ENCODE measurements around the gene ZFAND4. TPM values are rescaled to one million over a fixed set of nuclear protein-coding genes. Genes with fewer than 3 reads are reported as not detected.
A peak's percentile ranks its signal among the peaks of the same experiment; 100 is the strongest.
"Not testable (repeated sequence)": the region's sequence is repeated elsewhere in the genome, so short reads cannot be mapped to it uniquely, and the experiment has no call there.

ZFAND4 gene
- total RNA-seq (19.2 TPM), polyA plus RNA-seq (6.7 TPM)

DNA sequence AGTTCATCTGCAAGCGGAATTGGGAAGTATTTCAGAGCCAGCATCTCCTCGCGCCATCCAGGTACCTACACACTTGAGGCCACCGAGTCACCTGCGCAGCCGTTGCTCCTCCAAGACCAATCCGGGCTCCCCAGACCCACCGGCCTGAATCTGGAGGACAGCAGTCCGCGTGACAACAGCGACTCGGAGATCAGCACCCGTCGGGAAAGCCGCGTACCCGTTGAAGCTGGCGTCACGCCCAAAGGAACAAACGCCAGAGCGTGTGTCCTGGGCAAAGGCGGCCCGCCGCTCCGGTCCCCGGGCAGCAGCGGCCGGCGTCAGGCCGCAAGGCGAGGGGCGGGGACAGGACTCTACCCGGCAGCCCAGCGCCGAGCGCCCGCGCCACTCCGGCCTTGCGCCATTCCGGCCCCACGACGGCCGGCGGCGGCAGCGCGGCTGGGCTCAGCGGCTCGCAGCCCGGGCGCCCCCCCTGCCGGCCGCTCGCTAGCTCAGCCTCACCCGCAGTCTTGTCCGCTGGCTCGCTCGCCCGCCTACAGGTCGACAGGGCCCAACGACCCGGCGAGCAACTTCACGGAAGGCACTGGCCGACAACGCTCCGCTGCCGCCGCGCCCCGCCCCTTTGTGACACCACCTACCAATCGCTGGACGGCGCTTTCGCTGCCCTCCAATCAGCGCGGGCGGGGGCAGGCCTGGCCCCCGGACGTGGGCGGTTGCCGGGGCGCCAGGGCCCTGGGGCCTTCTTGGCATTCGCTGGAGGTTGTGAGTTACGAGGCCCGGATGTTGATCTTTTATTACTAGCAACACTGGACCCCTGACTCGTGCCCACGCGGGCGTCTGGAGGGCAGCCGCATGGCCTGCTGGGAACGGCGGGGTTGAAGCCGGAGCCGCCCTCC is at the start of gene ZFAND4:
Gene ZFAND4 (minus strand): TSS at position 592 of the 893 bp plus-strand sequence. CDS start 9,047 bp downstream, outside the sequence.
- Histone ChIP-seq H3K4me3 (ENCODE audit: low read depth, low read length) (peak within 1 kb of the TSS; percentile 50), H3K4me1 (ENCODE audit: insufficient read depth) (no peaks in the 10 kb centered on the region), H3K27ac (ENCODE audit: low read depth) (peak within 1 kb of the TSS; percentile 81), H3K36me3 (ENCODE audit: insufficient read depth) (no peaks in the 10 kb centered on the region)
- under 1% methylated on average over 96 of the region's 96 CpGs for WGBS
- peak; percentile 84 for DNase-seq (ENCODE audit: extremely low spot score)

GRCh38 chr10:45721503-45721902 is 48.9 kb upstream of the ZFAND4 start:
- H3K36me3 ChIP-seq (ENCODE audit: insufficient read depth); H3K4me1 ChIP-seq (ENCODE audit: insufficient read depth); H3K4me3 ChIP-seq (ENCODE audit: low read depth, low read length); H3K27ac ChIP-seq (ENCODE audit: low read depth); DNase-seq (ENCODE audit: extremely low spot score): not testable (repeated sequence)
- WGBS: 55% methylated on average over 9 of the region's 10 CpGs

DNA sequence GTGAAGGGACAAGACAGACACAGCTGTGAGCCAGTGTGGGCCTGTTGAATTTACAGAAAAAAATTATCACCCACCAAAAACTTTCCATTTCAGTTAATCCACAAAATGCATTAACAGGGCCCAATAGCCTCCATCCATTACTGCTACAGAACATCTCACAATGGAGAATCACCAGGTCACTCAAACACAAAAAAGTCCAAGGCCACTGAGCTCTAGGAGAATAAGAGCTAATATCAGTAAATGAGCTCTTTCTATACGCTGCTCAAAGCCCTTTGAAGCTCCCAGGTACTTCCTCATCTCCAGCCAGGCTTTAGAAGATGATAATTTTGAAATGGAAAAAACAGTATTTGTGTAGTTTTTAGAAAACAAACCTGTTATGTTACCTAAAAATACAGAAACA is 45.1 kb upstream of the ZFAND4 start:
- not testable (repeated sequence) for H3K27ac ChIP-seq (ENCODE audit: low read depth); H3K36me3 ChIP-seq (ENCODE audit: insufficient read depth); H3K4me1 ChIP-seq (ENCODE audit: insufficient read depth); H3K4me3 ChIP-seq (ENCODE audit: low read depth, low read length); DNase-seq (ENCODE audit: extremely low spot score)
- WGBS: 46% methylated on average over 1 of the region's 1 CpG

DNA sequence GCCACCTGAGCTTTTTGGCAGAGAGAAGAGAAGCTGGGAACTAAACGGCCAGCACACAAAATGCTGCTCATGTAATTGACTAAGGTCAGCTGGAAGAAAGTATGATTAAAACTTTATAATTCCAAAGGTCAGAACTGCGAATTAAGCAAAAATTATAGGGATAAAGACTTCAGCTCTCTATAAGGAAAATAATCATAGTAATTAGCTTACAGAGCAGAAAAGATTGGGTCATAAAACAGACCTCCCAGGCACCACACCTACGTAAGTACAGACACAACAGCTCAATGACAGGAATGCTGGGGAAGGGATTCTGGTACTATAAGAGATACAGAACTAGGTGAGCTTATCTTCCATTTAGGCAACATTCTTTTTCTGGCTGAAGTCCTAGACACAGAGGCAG is 44.5 kb upstream of the ZFAND4 start:
- 57% methylated on average over 3 of the region's 3 CpGs for WGBS
- H3K4me1 ChIP-seq (ENCODE audit: insufficient read depth); DNase-seq (ENCODE audit: extremely low spot score); H3K4me3 ChIP-seq (ENCODE audit: low read depth, low read length); H3K27ac ChIP-seq (ENCODE audit: low read depth); H3K36me3 ChIP-seq (ENCODE audit: insufficient read depth): not testable (repeated sequence)

DNA sequence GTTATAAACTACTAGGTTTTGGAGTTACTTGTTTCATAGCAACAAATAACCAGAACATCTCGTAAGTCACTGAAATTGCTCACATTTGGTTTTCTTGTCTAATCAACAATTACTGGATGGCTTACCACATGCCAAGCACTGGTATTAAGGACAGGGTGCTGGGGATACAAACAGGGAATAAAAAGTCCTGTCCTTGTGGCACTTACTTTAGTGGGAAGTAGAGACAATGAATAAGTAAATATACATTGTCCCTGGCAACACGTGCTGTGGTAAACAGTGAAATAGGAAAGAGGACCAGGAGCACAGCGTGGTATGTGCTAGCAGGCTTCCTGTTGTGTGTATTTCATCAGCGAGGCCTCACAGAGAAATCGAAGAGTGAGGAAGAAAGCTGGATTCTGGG is 38.7 kb upstream of the ZFAND4 start:
- H3K36me3 ChIP-seq (ENCODE audit: insufficient read depth); H3K27ac ChIP-seq (ENCODE audit: low read depth); H3K4me3 ChIP-seq (ENCODE audit: low read depth, low read length); H3K4me1 ChIP-seq (ENCODE audit: insufficient read depth); DNase-seq (ENCODE audit: extremely low spot score): not testable (repeated sequence)
- 67% methylated on average over 3 of the region's 5 CpGs for WGBS

GRCh38 chr10:45710200-45710796 is 37.7 kb upstream of the ZFAND4 start:
- WGBS: 29% methylated on average over 2 of the region's 3 CpGs
- H3K4me1 ChIP-seq (ENCODE audit: insufficient read depth); DNase-seq (ENCODE audit: extremely low spot score); H3K27ac ChIP-seq (ENCODE audit: low read depth); H3K4me3 ChIP-seq (ENCODE audit: low read depth, low read length); H3K36me3 ChIP-seq (ENCODE audit: insufficient read depth): not testable (repeated sequence)

- not testable (repeated sequence) for DNase-seq (ENCODE audit: extremely low spot score); H3K27ac ChIP-seq (ENCODE audit: low read depth); H3K4me3 ChIP-seq (ENCODE audit: low read depth, low read length); H3K36me3 ChIP-seq (ENCODE audit: insufficient read depth); H3K4me1 ChIP-seq (ENCODE audit: insufficient read depth)
- WGBS: 87% methylated on average over 13 of the region's 14 CpGs
Measured at GRCh38 chr10:45678467-45678866, 5.9 kb upstream of the ZFAND4 start.

DNA sequence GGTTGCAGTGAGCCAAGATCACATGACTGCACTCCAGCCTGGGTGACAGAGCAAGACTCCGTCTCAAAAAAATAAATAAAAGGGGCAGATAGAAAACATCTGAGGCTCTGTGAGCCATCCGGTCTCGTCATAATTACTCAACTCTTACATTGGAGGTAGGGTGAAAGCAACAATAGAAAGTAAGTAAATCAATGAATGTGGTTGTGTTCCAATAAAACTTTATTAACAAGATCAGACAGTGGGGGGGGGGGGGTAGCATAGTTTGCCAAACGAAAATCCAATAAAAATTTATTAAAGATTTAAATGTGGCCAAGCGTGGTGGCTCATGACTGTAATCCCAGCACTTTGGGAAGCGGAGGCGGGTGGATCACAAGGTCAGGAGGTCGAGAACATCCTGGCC is 2.8 kb upstream of the ZFAND4 start:
- WGBS: 82% methylated on average over 8 of the region's 8 CpGs
- DNase-seq (ENCODE audit: extremely low spot score): no peak
- Histone ChIP-seq H3K36me3 (ENCODE audit: insufficient read depth) (no peaks in the 10 kb centered on the region), H3K4me3 (ENCODE audit: low read depth, low read length) (no peak overlapping the region), H3K4me1 (ENCODE audit: insufficient read depth) (no peaks in the 10 kb centered on the region), H3K27ac (ENCODE audit: low read depth) (no peak overlapping the region)

DNA sequence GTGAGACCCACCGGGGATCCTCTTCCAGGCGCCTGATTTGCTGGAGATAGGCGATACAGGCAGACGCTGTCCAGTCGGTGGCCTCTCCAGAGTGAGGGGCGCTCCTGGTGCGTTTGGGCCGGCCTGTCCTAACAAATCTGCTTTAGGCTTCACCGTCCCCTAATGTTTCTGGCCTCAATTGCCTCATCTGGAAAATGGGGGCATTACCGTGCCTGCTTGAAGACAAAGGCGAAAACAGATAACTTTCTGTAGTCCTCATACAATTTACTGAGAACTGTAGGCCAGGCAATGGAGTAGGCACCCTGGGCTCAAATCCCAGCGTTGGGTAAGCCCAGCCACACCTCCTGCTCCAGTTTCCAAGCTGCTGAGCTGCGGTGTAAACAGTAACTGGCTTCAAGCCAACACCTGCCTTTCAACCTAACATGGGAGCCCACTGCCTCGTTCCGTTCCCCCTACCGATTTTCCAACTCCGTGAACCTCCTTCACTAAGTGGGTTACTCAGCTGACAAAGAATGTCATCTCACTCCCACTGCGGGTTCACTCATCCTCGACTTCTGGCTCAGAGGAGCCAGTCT is 589 bp upstream of the ZFAND4 start:
- WGBS: 38% methylated on average over 19 of the region's 19 CpGs
- Histone ChIP-seq H3K36me3 (ENCODE audit: insufficient read depth) (no peaks in the 10 kb centered on the region), H3K4me3 (ENCODE audit: low read depth, low read length) (peak overlapping the region; percentile 50), H3K27ac (ENCODE audit: low read depth) (peak overlapping the region; percentile 81), H3K4me1 (ENCODE audit: insufficient read depth) (no peaks in the 10 kb centered on the region)
- no peak for DNase-seq (ENCODE audit: extremely low spot score)

- DNase-seq (ENCODE audit: extremely low spot score); H3K36me3 ChIP-seq (ENCODE audit: insufficient read depth); H3K4me1 ChIP-seq (ENCODE audit: insufficient read depth); H3K27ac ChIP-seq (ENCODE audit: low read depth); H3K4me3 ChIP-seq (ENCODE audit: low read depth, low read length): not testable (repeated sequence)
- 83% methylated on average over 4 of the region's 4 CpGs for WGBS
Measured at GRCh38 chr10:45671300-45671699, 1.3 kb downstream of the ZFAND4 start.

DNA sequence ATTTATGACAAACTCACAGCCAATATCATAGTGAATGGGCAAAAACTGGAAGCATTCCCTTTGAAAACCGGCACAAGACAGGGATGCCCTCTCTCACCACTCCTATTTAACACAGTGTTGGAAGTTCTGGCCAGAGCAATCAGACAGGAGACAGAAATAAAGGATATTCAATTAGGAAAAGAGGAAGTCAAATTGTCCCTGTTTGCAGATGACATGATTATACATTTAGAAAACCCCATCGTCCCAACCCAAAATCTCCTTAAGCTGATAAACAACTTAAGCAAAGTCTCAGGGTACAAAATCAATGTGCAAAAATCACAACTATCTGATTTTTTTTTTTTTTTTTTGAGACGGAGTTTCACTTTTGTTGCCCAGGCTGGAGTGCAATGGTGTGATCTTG is 2.7 kb downstream of the ZFAND4 start:
- DNase-seq (ENCODE audit: extremely low spot score); H3K4me1 ChIP-seq (ENCODE audit: insufficient read depth); H3K4me3 ChIP-seq (ENCODE audit: low read depth, low read length); H3K27ac ChIP-seq (ENCODE audit: low read depth); H3K36me3 ChIP-seq (ENCODE audit: insufficient read depth): not testable (repeated sequence)
- WGBS: 87% methylated on average over 3 of the region's 3 CpGs

- Histone ChIP-seq H3K27ac (ENCODE audit: low read depth) (no peak overlapping the region), H3K36me3 (ENCODE audit: insufficient read depth) (no peaks in the 10 kb centered on the region), H3K4me1 (ENCODE audit: insufficient read depth) (no peaks in the 10 kb centered on the region), H3K4me3 (ENCODE audit: low read depth, low read length) (no peak overlapping the region)
- WGBS: 94% methylated on average over 2 of the region's 2 CpGs
- no peak for DNase-seq (ENCODE audit: extremely low spot score)
Measured at GRCh38 chr10:45660876-45661411, 11.6 kb downstream of the ZFAND4 start.

- Histone ChIP-seq H3K4me1 (ENCODE audit: insufficient read depth) (no peaks in the 10 kb centered on the region), H3K4me3 (ENCODE audit: low read depth, low read length) (no peak overlapping the region), H3K27ac (ENCODE audit: low read depth) (no peak overlapping the region), H3K36me3 (ENCODE audit: insufficient read depth) (no peaks in the 10 kb centered on the region)
- DNase-seq (ENCODE audit: extremely low spot score): no peak
- WGBS: 95% methylated on average over 6 of the region's 6 CpGs
Measured at GRCh38 chr10:45657033-45657926, 15.3 kb downstream of the ZFAND4 start.

All from urinary bladder (tissue), 4 donors.